Osteocyte (in vitro differentiated cells): ENCODE measurements around the gene FGF3. TPM values are rescaled to one million over a fixed set of nuclear protein-coding genes. Genes with fewer than 3 reads are reported as not detected.
A peak's percentile ranks its signal among the peaks of the same experiment; 100 is the strongest.

ENCODE experiments used
- DNase-seq: peaks from one replicate; pipeline ENCODE4 v3.0.0; 2021; ENCODE audit warnings: mixed read lengths; ENCODE audit not compliant: unreplicated experiment; ENCODE audit errors: extremely low spot score
- H3K27ac Mint-ChIP-seq: one replicate; pipeline ENCODE4 v1.8.0; 2021; ENCODE audit warnings: mild to moderate bottlenecking, mixed read lengths; ENCODE audit not compliant: unreplicated experiment
- H3K27me3 Mint-ChIP-seq: one replicate; pipeline ENCODE4 v1.8.0; 2021; ENCODE audit warnings: mixed read lengths; ENCODE audit not compliant: unreplicated experiment
- H3K36me3 Mint-ChIP-seq: one replicate; pipeline ENCODE4 v1.8.0; 2021; ENCODE audit warnings: mixed read lengths; ENCODE audit not compliant: unreplicated experiment
- H3K4me1 Mint-ChIP-seq: one replicate; pipeline ENCODE4 v1.8.0; 2021; ENCODE audit warnings: mixed read lengths; ENCODE audit not compliant: unreplicated experiment
- H3K4me3 Mint-ChIP-seq: one replicate; pipeline ENCODE4 v1.8.0; 2021; ENCODE audit warnings: mild to moderate bottlenecking, moderate library complexity, mixed read lengths; ENCODE audit not compliant: unreplicated experiment
- H3K9me3 Mint-ChIP-seq: one replicate; pipeline ENCODE4 v1.8.0; 2021; ENCODE audit warnings: mixed read lengths; ENCODE audit not compliant: unreplicated experiment
- CTCF ChIP-seq: fragments of 200-600 bp; sonication (generic); IDR thresholded peaks from 2 replicates; pipeline ENCODE4 v1.5.0; 2021; ENCODE audit warnings: antibody characterized with exemption, mild to moderate bottlenecking, moderate library complexity
- long read RNA-seq: library from polyadenylated mRNA; unstranded; transcript quantifications from one replicate; pipeline ENCODE4 v2.0.0, GENCODE V29; 2021
- total RNA-seq: library from RNA; stranded (reverse); gene quantifications from 2 replicates; pipeline ENCODE4 v1.2.1, GENCODE V29; 2021

FGF3 gene
- total RNA-seq = 2.3 and 2.5 TPM in 2 replicates
- long read RNA-seq = 0 reads

GRCh38 chr11:69818603-69819441 lies at the start of gene FGF3:
FGF3 (minus strand) TSS chr11:69819416; CDS start chr11:69818933, 483 bp downstream.
- H3K4me1 Mint-ChIP-seq = peaks cover 3% of the 10 kb centered on the region
- H3K27ac Mint-ChIP-seq = no peak within 1 kb of the TSS
- DNase-seq = no peak
- H3K36me3 Mint-ChIP-seq = no peaks in the 10 kb centered on the region
- H3K9me3 Mint-ChIP-seq = no peaks in the 10 kb centered on the region
- H3K4me3 Mint-ChIP-seq = peak within 1 kb of the TSS; percentile 56
- TF ChIP-seq CTCF = no peak
- peaks cover 59% of the 10 kb centered on the region for H3K27me3 Mint-ChIP-seq

- Mint-ChIP-seq H3K36me3 (no peaks in the 10 kb centered on the region), H3K27me3 (peaks cover 36% of the 10 kb centered on the region), H3K4me1 (no peaks in the 10 kb centered on the region), H3K4me3 (no peak overlapping the region), H3K27ac (no peak overlapping the region), H3K9me3 (no peaks in the 10 kb centered on the region)
- no peak for DNase-seq
- no peak for TF ChIP-seq CTCF
These were observed 49.7 kb upstream of the FGF3 start for GRCh38 chr11:69868871-69869270.

GRCh38 chr11:69868006-69868810 lies 49.0 kb upstream of the FGF3 start:
- Mint-ChIP-seq H3K4me1 (no peaks in the 10 kb centered on the region), H3K4me3 (no peak overlapping the region), H3K36me3 (no peaks in the 10 kb centered on the region), H3K27me3 (peaks cover 31% of the 10 kb centered on the region), H3K27ac (no peak overlapping the region), H3K9me3 (no peaks in the 10 kb centered on the region)
- DNase-seq = no peak
- no peak for TF ChIP-seq CTCF

- Mint-ChIP-seq H3K27me3 (peaks cover 31% of the 10 kb centered on the region), H3K27ac (no peak overlapping the region), H3K9me3 (no peaks in the 10 kb centered on the region), H3K4me1 (no peaks in the 10 kb centered on the region), H3K4me3 (no peak overlapping the region), H3K36me3 (no peaks in the 10 kb centered on the region)
- no peak for DNase-seq
- TF ChIP-seq CTCF = no peak
These were observed 48.1 kb upstream of the FGF3 start for GRCh38 chr11:69867076-69868005.
